ENCODE measurements around the gene WNT3A.

- TF ChIP-seq, protein P1, sequence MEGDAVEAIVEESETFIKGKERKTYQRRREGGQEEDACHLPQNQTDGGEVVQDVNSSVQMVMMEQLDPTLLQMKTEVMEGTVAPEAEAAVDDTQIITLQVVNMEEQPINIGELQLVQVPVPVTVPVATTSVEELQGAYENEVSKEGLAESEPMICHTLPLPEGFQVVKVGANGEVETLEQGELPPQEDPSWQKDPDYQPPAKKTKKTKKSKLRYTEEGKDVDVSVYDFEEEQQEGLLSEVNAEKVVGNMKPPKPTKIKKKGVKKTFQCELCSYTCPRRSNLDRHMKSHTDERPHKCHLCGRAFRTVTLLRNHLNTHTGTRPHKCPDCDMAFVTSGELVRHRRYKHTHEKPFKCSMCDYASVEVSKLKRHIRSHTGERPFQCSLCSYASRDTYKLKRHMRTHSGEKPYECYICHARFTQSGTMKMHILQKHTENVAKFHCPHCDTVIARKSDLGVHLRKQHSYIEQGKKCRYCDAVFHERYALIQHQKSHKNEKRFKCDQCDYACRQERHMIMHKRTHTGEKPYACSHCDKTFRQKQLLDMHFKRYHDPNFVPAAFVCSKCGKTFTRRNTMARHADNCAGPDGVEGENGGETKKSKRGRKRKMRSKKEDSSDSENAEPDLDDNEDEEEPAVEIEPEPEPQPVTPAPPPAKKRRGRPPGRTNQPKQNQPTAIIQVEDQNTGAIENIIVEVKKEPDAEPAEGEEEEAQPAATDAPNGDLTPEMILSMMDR (conservative IDR thresholded peaks at IDR 0.05; ENCODE audit: low read length) = no peak
- TF ChIP-seq EZH2phosphoT487 (IDR thresholded peaks at IDR 0.05; ENCODE audit: borderline replicate concordance) = no peak
These were observed 58.9 kb downstream of the WNT3A start for GRCh38 chr1:228065543-228066347.

Measured in Loucy (cell line).